GM23338 (cell line): ENCODE results near the gene KLC1. TPM values are rescaled to one million over a fixed set of nuclear protein-coding genes. Genes with fewer than 3 reads are reported as not detected.

Experiments
- ATAC-seq: fragments of 200-7000 bp; cut with Tn5 transposase; 3 replicates; pipeline ENCODE4 v1.9.1; 2020
- DNase-seq: peaks from one replicate; pipeline ENCODE4 v3.0.0-alpha.2; 2015; ENCODE audit warnings: low spot score
- H2AFZ ChIP-seq: fragments of 200-600 bp; sonication (generic); 2 replicates; pipeline ENCODE4 v1.8.0; 2016; ENCODE audit warnings: antibody characterized with exemption, mild to moderate bottlenecking, moderate library complexity
- H3F3A ChIP-seq: fragments of 200-600 bp; sonication (generic); replicated peaks from 2 replicates; pipeline ENCODE4 v1.8.0; 2017; ENCODE audit warnings: antibody characterized with exemption, mixed run types, low read depth
- H3K27ac ChIP-seq: fragments of 200-600 bp; sonication (generic); 2 replicates; pipeline ENCODE4 v1.6.1; 2016; ENCODE audit warnings: low read depth
- H3K27me3 ChIP-seq: fragments of 200-600 bp; sonication (generic); 2 replicates; pipeline ENCODE4 v1.8.0; 2016; ENCODE audit warnings: mild to moderate bottlenecking, mixed run types, moderate library complexity; ENCODE audit not compliant: insufficient read depth
- H3K36me3 ChIP-seq: fragments of 200-600 bp; sonication (generic); 2 replicates; pipeline ENCODE4 v1.8.0; 2016; ENCODE audit warnings: mild to moderate bottlenecking; ENCODE audit not compliant: insufficient read depth
- H3K4me1 ChIP-seq: fragments of 200-600 bp; sonication (generic); 2 replicates; pipeline ENCODE4 v1.8.0; 2016; ENCODE audit warnings: mild to moderate bottlenecking, moderate library complexity; ENCODE audit not compliant: insufficient read depth
- H3K4me2 ChIP-seq: fragments of 200-600 bp; sonication (generic); 2 replicates; pipeline ENCODE4 v1.7.1; 2017; ENCODE audit warnings: mixed run types
- H3K4me3 ChIP-seq: fragments of 200-600 bp; sonication (generic); 2 replicates; pipeline ENCODE4 v1.6.1; 2016; ENCODE audit warnings: mixed run types
- H3K79me2 ChIP-seq: fragments of 200-600 bp; sonication (generic); replicated peaks from 2 replicates; pipeline ENCODE4 v1.8.0; 2017; ENCODE audit warnings: mild to moderate bottlenecking; ENCODE audit not compliant: insufficient read depth
- H3K9me2 ChIP-seq: fragments of 200-600 bp; sonication (generic); 2 replicates; pipeline ENCODE4 v1.8.0; 2017; ENCODE audit not compliant: insufficient read depth
- H4K20me1 ChIP-seq: fragments of 200-600 bp; sonication (generic); replicated peaks from 2 replicates; pipeline ENCODE4 v1.8.0; 2017; ENCODE audit warnings: mild to moderate bottlenecking; ENCODE audit not compliant: insufficient read depth
- H3K27ac Mint-ChIP-seq: 2 replicates; pipeline ENCODE4 v1.8.0; 2020; ENCODE audit warnings: inconsistent platforms, mild to moderate bottlenecking, moderate library complexity, mixed read lengths
- H3K27me3 Mint-ChIP-seq: 3 replicates; pipeline ENCODE4 v1.8.0; 2022; ENCODE audit warnings: low read depth, mild to moderate bottlenecking, moderate library complexity, mixed read lengths, inconsistent platforms; ENCODE audit not compliant: insufficient read depth, poor library complexity
- H3K36me3 Mint-ChIP-seq: 3 replicates; pipeline ENCODE4 v1.8.0; 2021; ENCODE audit warnings: low read depth, mild to moderate bottlenecking, inconsistent platforms, moderate library complexity, mixed read lengths
- H3K4me1 Mint-ChIP-seq: 3 replicates; pipeline ENCODE4 v1.8.0; 2020; ENCODE audit warnings: mild to moderate bottlenecking, inconsistent platforms, mixed read lengths
- H3K4me3 Mint-ChIP-seq: 3 replicates; pipeline ENCODE4 v1.8.0; 2021; ENCODE audit warnings: moderate library complexity, mild to moderate bottlenecking, inconsistent platforms, mixed read lengths
- H3K9me3 Mint-ChIP-seq: 3 replicates; pipeline ENCODE4 v1.8.0; 2020; ENCODE audit warnings: moderate library complexity, mild to moderate bottlenecking, inconsistent platforms, mixed read lengths
- CREB1 ChIP-seq: fragments of 250-450 bp; sonication (Bioruptor Pico); IDR thresholded peaks from 2 replicates; pipeline ENCODE4 v1.5.0; 2020; ENCODE audit warnings: low read depth, mild to moderate bottlenecking, moderate library complexity
- EZH2 ChIP-seq: fragments of 200-600 bp; sonication (generic); IDR thresholded peaks from one replicate; pipeline ENCODE4 v1.8.0; 2017; ENCODE audit warnings: antibody characterized with exemption, mild to moderate bottlenecking, low read depth; ENCODE audit not compliant: unreplicated experiment
- EZH2phosphoT487 ChIP-seq: fragments of 200-600 bp; sonication (generic); IDR thresholded peaks from one replicate; pipeline ENCODE4 v1.8.1; 2018; ENCODE audit warnings: antibody characterized with exemption; ENCODE audit not compliant: unreplicated experiment
- POLR2AphosphoS5 ChIP-seq: IDR thresholded peaks from 2 replicates; pipeline ENCODE4 v1.6.1; 2016; ENCODE audit warnings: antibody characterized with exemption, low read depth
- polyA plus RNA-seq: library from polyadenylated mRNA; unstranded; fragments of >200 nt; fragmentation: Nextera tagmentation; extraction: Ambion mirVana; gene quantifications from 2 replicates; pipeline ENCODE4 v1.2.1, GENCODE V29; 2016
- total RNA-seq: library from RNA; depleted of rRNA; stranded (reverse); fragments of >200 nt; shearing (Covaris generic); gene quantifications from 2 replicates; pipeline ENCODE4 v1.2.3, GENCODE V29; 2014
- TF ChIP-seq, protein P1 (sequence below): fragments of 250-450 bp; sonication (Bioruptor Pico); IDR thresholded peaks from 2 replicates; pipeline ENCODE4 v1.5.0; 2020; ENCODE audit warnings: mild to moderate bottlenecking, moderate library complexity

KLC1 gene
- total and polyA plus RNA-seq, 2 experiments from 2014 or later: 165 to 308 TPM

DNA sequence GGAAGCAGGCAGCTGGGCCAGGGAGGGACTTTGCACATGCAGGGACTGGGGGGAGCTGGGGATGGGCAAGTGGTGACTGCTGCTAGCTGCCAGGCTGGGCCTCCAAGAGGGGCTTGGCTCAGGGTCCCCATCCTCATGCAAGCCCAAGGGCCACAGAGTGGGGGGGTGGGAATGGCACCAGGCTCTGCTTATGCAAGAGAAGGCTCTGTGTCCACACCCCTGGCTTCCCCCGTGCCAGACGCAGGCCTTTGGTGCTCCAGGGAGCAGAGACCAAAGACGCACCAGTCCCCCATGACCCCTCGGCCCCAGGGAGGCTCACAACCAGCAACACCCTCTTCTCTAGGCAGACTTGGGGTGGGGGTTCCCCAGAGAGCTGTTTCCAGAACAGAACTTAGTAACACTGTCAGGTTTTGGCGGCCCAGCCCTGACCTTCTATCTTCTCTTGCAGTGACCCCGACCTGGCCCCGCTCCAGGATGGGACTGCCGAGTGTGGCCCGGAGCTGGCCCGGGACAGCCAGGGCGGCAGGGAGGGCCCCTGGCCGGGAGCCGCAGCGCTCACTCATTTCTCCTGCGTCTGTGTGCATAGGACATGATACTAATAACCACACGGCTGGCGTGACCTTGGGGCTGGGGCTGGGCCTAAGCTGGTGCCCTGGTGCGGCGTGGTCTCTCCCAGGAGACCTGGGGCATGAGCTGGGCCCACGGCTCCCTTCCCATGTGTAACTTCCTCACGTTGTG, 71.9 kb downstream of the KLC1 start:
- Histone ChIP-seq H3K4me1 (peaks cover 6% of the 10 kb centered on the region; the same call in 1 of the 2 replicates), H4K20me1 (peaks cover 12% of the 10 kb centered on the region), H3K4me2 (no peak overlapping the region), H3K27ac (no peak overlapping the region), H3K9me2 (no peaks in the 10 kb centered on the region), H2AFZ (no peak overlapping the region), H3K79me2 (no peaks in the 10 kb centered on the region), H3K4me3 (no peak overlapping the region), H3K27me3 (no peaks in the 10 kb centered on the region), H3K36me3 (no peaks in the 10 kb centered on the region; the same call in 1 of the 2 replicates), H3F3A (peaks cover 8% of the 10 kb centered on the region)
- Mint-ChIP-seq H3K27ac (no peak overlapping the region), H3K9me3 (no peaks in the 10 kb centered on the region; the same call in 2 of the 3 replicates), H3K36me3 (peaks cover 46% of the 10 kb centered on the region), H3K27me3 (peaks cover 44% of the 10 kb centered on the region), H3K4me1 (peaks cover 23% of the 10 kb centered on the region), H3K4me3 (no peak overlapping the region)
- ATAC-seq: no peak
- DNase-seq: no peak
- TF ChIP-seq EZH2phosphoT487: no peak
- TF ChIP-seq POLR2AphosphoS5: peak; percentile 24; the same call in 1 of the 2 replicates

DNA sequence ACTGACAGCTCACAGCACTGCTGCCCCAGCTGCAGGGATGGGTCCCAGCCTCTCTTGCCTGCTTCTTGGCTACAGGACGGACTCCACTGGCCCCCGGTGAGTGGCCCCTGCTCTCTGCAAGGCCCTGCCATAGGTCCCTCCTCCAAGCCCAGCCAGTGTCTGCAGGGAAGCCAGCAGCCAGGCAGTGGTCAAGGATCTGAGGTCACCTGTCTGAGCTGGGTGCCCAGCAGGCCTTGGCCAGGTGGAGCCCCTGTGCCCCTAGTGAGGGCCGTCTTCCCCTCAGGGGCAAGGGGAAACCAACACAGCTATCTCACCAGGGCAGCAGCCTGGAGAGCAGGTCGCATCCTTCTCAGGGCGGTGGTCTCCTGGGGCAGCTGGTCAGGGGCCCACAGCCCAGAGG, 73.1 kb downstream of the KLC1 start:
- Mint-ChIP-seq H3K4me1 (peaks cover 12% of the 10 kb centered on the region), H3K27me3 (peaks cover 34% of the 10 kb centered on the region)
- H3K36me3 ChIP-seq: no peaks in the 10 kb centered on the region; the same call in 1 of the 2 replicates

More for the DNA sequence above, 73.1 kb downstream of the KLC1 start:
- Mint-ChIP-seq H3K4me3 (no peak overlapping the region), H3K9me3 (no peaks in the 10 kb centered on the region; the same call in 2 of the 3 replicates), H3K36me3 (peaks cover 46% of the 10 kb centered on the region), H3K27ac (no peak overlapping the region)
- Histone ChIP-seq H3K4me2 (no peak overlapping the region), H3K79me2 (no peaks in the 10 kb centered on the region), H2AFZ (no peak overlapping the region), H3K4me1 (peaks cover under 1% of the 10 kb centered on the region; the same call in 1 of the 2 replicates), H3K27me3 (no peaks in the 10 kb centered on the region), H3K27ac (no peak overlapping the region), H3F3A (peaks cover 6% of the 10 kb centered on the region), H3K4me3 (no peak overlapping the region), H3K9me2 (no peaks in the 10 kb centered on the region), H4K20me1 (peaks cover 8% of the 10 kb centered on the region)
- ATAC-seq: no peak
- TF ChIP-seq CREB1 (CRISPR knock-in tag) (no peak), EZH2 (no peak)
- TF ChIP-seq, protein P1, sequence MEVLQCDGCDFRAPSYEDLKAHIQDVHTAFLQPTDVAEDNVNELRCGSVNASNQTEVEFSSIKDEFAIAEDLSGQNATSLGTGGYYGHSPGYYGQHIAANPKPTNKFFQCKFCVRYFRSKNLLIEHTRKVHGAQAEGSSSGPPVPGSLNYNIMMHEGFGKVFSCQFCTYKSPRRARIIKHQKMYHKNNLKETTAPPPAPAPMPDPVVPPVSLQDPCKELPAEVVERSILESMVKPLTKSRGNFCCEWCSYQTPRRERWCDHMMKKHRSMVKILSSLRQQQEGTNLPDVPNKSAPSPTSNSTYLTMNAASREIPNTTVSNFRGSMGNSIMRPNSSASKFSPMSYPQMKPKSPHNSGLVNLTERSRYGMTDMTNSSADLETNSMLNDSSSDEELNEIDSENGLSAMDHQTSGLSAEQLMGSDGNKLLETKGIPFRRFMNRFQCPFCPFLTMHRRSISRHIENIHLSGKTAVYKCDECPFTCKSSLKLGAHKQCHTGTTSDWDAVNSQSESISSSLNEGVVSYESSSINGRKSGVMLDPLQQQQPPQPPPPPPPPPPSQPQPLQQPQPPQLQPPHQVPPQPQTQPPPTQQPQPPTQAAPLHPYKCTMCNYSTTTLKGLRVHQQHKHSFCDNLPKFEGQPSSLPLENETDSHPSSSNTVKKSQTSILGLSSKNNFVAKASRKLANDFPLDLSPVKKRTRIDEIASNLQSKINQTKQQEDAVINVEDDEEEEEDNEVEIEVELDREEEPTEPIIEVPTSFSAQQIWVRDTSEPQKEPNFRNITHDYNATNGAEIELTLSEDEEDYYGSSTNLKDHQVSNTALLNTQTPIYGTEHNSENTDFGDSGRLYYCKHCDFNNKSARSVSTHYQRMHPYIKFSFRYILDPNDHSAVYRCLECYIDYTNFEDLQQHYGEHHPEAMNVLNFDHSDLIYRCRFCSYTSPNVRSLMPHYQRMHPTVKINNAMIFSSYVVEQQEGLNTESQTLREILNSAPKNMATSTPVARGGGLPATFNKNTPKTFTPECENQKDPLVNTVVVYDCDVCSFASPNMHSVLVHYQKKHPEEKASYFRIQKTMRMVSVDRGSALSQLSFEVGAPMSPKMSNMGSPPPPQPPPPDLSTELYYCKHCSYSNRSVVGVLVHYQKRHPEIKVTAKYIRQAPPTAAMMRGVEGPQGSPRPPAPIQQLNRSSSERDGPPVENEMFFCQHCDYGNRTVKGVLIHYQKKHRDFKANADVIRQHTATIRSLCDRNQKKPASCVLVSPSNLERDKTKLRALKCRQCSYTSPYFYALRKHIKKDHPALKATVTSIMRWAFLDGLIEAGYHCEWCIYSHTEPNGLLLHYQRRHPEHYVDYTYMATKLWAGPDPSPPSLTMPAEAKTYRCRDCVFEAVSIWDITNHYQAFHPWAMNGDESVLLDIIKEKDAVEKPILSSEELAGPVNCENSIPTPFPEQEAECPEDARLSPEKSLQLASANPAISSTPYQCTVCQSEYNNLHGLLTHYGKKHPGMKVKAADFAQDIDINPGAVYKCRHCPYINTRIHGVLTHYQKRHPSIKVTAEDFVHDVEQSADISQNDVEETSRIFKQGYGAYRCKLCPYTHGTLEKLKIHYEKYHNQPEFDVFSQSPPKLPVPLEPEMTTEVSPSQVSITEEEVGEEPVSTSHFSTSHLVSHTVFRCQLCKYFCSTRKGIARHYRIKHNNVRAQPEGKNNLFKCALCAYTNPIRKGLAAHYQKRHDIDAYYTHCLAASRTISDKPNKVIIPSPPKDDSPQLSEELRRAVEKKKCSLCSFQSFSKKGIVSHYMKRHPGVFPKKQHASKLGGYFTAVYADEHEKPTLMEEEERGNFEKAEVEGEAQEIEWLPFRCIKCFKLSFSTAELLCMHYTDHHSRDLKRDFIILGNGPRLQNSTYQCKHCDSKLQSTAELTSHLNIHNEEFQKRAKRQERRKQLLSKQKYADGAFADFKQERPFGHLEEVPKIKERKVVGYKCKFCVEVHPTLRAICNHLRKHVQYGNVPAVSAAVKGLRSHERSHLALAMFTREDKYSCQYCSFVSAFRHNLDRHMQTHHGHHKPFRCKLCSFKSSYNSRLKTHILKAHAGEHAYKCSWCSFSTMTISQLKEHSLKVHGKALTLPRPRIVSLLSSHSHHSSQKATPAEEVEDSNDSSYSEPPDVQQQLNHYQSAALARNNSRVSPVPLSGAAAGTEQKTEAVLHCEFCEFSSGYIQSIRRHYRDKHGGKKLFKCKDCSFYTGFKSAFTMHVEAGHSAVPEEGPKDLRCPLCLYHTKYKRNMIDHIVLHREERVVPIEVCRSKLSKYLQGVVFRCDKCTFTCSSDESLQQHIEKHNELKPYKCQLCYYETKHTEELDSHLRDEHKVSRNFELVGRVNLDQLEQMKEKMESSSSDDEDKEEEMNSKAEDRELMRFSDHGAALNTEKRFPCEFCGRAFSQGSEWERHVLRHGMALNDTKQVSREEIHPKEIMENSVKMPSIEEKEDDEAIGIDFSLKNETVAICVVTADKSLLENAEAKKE (CRISPR knock-in tag): no peak
- DNase-seq: no peak
